Spleen (tissue), 7 donors: ENCODE measurements around the gene KLHL14.

Experiments used
- POLR2A ChIP-seq, 3 donors: fragments of 450-650 bp; IDR thresholded peaks; one replicate each; pipeline ENCODE4 v1.5.1; 2017; ENCODE audit warnings: antibody characterized with exemption in 3 of 3, mild to moderate bottlenecking in 1 of 3
- TF ChIP-seq, protein P1 (sequence below), 11 experiments: fragments of 200-600 bp in 7 of 11; fragments of 450-650 bp in 4 of 11; sonication (generic) in 4 of 11; IDR thresholded peaks in 8 of 11; conservative IDR thresholded peaks in 3 of 11; 1 replicate in 7 of 11; 2 replicates in 4 of 11; pipeline versions ENCODE4 v1.4.0 to v1.8.0; 2016 to 2021; ENCODE audit warnings: antibody characterized with exemption in 11 of 11, inconsistent platforms in 4 of 11, mild to moderate bottlenecking in 1 of 11
- donor health status: DM: no; HTN: no; CAD: no; lungs with moderate emphysema.
- donor health status: DM: no; HTN: no; CAD: no.
- donor health status: DM: no; HTN: no; CAD: no.

DNA sequence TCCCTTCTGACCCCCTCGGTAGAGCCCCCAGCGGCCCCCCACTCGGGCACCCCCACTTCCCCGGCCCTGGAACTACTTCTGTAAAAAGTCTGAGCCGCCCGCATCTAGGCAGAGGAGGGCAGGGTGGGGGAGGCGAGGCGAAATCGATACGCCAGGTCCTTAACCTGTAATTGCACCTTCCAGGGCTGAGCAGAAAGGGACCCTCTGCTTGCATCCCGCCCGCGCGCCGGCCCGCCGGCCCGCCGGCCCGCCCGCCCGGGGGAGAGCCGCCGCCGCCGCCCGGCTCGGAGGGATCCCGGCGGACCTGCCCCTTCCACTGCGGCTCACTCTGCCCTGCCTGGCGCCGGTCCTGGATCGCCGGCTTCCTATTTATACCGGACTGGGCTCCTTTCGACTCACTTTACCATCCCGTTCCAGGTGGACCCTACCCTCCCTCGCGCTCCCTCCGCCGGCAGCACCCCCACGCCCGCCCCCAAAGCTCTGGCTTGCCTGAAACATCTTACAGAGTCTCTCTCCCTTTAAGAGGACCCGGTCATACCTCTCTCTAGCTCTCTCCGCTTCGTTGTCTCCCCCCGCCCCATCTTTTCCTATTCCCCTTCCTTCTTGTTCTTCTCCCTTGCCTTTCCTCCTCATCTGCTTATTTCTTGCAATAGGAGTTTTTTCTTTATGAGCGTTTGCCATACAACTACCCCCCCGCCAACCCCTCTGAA lies 797 bp downstream of the KLHL14 start:
- TF ChIP-seq, protein P1, sequence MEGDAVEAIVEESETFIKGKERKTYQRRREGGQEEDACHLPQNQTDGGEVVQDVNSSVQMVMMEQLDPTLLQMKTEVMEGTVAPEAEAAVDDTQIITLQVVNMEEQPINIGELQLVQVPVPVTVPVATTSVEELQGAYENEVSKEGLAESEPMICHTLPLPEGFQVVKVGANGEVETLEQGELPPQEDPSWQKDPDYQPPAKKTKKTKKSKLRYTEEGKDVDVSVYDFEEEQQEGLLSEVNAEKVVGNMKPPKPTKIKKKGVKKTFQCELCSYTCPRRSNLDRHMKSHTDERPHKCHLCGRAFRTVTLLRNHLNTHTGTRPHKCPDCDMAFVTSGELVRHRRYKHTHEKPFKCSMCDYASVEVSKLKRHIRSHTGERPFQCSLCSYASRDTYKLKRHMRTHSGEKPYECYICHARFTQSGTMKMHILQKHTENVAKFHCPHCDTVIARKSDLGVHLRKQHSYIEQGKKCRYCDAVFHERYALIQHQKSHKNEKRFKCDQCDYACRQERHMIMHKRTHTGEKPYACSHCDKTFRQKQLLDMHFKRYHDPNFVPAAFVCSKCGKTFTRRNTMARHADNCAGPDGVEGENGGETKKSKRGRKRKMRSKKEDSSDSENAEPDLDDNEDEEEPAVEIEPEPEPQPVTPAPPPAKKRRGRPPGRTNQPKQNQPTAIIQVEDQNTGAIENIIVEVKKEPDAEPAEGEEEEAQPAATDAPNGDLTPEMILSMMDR (IDR thresholded peaks at IDR 0.05 in 8 of 11, conservative IDR thresholded peaks at IDR 0.05 in 3 of 11), result no peak
- TF ChIP-seq POLR2A (IDR thresholded peaks at IDR 0.05), result no peak
